ENCODE measurements around the gene DKK1.
"Not testable (repeated sequence)": the region's sequence is repeated elsewhere in the genome, so short reads cannot be mapped to it uniquely, and the experiment has no call there.

Gene DKK1

DNA sequence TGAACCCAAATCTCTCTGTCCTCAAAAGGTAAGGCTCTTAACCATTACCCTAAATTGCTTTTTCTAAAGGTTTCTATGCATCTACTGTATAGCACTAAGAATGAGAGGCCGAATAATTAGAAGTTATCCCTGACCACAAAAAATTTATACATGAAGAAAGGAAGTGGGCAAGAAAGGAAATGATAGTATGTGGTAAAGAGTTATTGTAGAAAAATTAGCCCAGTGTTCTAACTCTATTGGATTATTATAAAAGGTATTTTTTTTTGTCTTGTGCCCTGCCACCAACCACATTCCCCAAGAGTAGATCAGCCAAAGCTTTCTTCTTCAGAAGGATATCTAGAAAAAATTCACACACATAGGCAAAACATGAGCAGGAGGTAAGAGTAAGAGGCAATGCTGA is 45.4 kb downstream of the DKK1 start:
- Histone ChIP-seq H3K9me3 (ENCODE audit: insufficient read depth, low read length) (no peaks in the 10 kb centered on the region), H3K9ac (ENCODE audit: low read length) (no peak overlapping the region), H3K4me3 (ENCODE audit: low read length) (no peak overlapping the region), H3K79me2 (ENCODE audit: low read length) (no peaks in the 10 kb centered on the region), H3K4me1 (ENCODE audit: low read length) (no peaks in the 10 kb centered on the region), H3K27ac (ENCODE audit: low read length) (no peak overlapping the region), H3K4me2 (ENCODE audit: low read length) (no peak overlapping the region), H3K36me3 (replicated peaks; ENCODE audit: low read depth, low read length) (no peaks in the 10 kb centered on the region), H4K20me1 (ENCODE audit: insufficient read depth, low read length) (no peaks in the 10 kb centered on the region), H2AFZ (ENCODE audit: low read depth, low read length) (no peak overlapping the region), H3K27me3 (ENCODE audit: low read depth, low read length) (no peaks in the 10 kb centered on the region)
- TF ChIP-seq CTCF (IDR thresholded peaks at IDR 0.05; ENCODE audit: low read depth, low read length) = no peak
- TF ChIP-seq EZH2phosphoT487 (IDR thresholded peaks at IDR 0.05; ENCODE audit: low read depth) = no peak

- not testable (repeated sequence) for H3K79me2 ChIP-seq (ENCODE audit: low read length); H3K4me3 ChIP-seq (ENCODE audit: low read length); H3K4me2 ChIP-seq (ENCODE audit: low read length); H3K27me3 ChIP-seq (ENCODE audit: low read depth, low read length); H3K4me1 ChIP-seq (ENCODE audit: low read length); H3K9me3 ChIP-seq (ENCODE audit: insufficient read depth, low read length); H2AFZ ChIP-seq (ENCODE audit: low read depth, low read length); H4K20me1 ChIP-seq (ENCODE audit: insufficient read depth, low read length); H3K27ac ChIP-seq (ENCODE audit: low read length); H3K36me3 ChIP-seq (replicated peaks; ENCODE audit: low read depth, low read length); H3K9ac ChIP-seq (ENCODE audit: low read length)
Measured at GRCh38 chr10:52365547-52366432, 51.7 kb downstream of the DKK1 start.
